Natural killer cell (primary cell): Measurements from ENCODE around the gene NUBP1. TPM values are rescaled to one million over a fixed set of nuclear protein-coding genes. Genes with fewer than 3 reads are reported as not detected.

Experiments used
- ATAC-seq, 3 donors: fragments of 150-1000 bp in 2 of 3; fragments of 200-7000 bp in 1 of 3; cut with Tn5 transposase; 1 replicate in 1 of 3; 2 replicates in 2 of 3; pipeline ENCODE4 v1.10.0; 2021; ENCODE audit warnings: mild to moderate bottlenecking in 2 of 3, moderate library complexity in 2 of 3
- DNase-seq, 2 donors: peaks; one replicate each; pipeline versions ENCODE4 v3.0.0 to v3.0.0-alpha.2; 2013 to 2021; ENCODE audit warnings: mixed read lengths in 1 of 2
- H3K27ac ChIP-seq: one replicate; pipeline ENCODE4 v1.5.1; 2013; ENCODE audit warnings: mild to moderate bottlenecking, low read length
- H3K27me3 ChIP-seq: one replicate; pipeline ENCODE4 v1.6.1; 2013; ENCODE audit warnings: low read length; ENCODE audit not compliant: control insufficient read depth, insufficient read depth
- H3K36me3 ChIP-seq: one replicate; pipeline ENCODE4 v1.6.1; 2013; ENCODE audit warnings: low read length; ENCODE audit not compliant: control insufficient read depth, insufficient read depth
- H3K4me1 ChIP-seq: one replicate; pipeline ENCODE4 v1.6.1; 2013; ENCODE audit warnings: low read length; ENCODE audit not compliant: control insufficient read depth, insufficient read depth
- H3K4me3 ChIP-seq: one replicate; pipeline ENCODE4 v1.5.1; 2013; ENCODE audit warnings: low read length
- H3K9me3 ChIP-seq: one replicate; pipeline ENCODE4 v1.6.1; 2013; ENCODE audit warnings: low read length; ENCODE audit not compliant: control insufficient read depth, insufficient read depth
- H3K27ac Mint-ChIP-seq, 2 donors: one replicate each; pipeline ENCODE4 v1.8.0; 2022; ENCODE audit warnings: mild to moderate bottlenecking in 2 of 2, mixed read lengths in 2 of 2, moderate library complexity in 1 of 2
- H3K27me3 Mint-ChIP-seq, 2 donors: one replicate each; pipeline ENCODE4 v1.8.0; 2022; ENCODE audit warnings: low read depth in 2 of 2, mixed read lengths in 2 of 2
- H3K36me3 Mint-ChIP-seq: one replicate; pipeline ENCODE4 v1.8.0; 2022; ENCODE audit warnings: mixed read lengths
- H3K4me1 Mint-ChIP-seq, 2 donors: one replicate each; pipeline ENCODE4 v1.8.0; 2022; ENCODE audit warnings: mixed read lengths in 2 of 2
- H3K4me3 Mint-ChIP-seq: one replicate; pipeline ENCODE4 v1.8.0; 2022; ENCODE audit warnings: mild to moderate bottlenecking, moderate library complexity, mixed read lengths
- H3K9me3 Mint-ChIP-seq, 2 donors: one replicate each; pipeline ENCODE4 v1.8.0; 2022; ENCODE audit warnings: mixed read lengths in 2 of 2
- CTCF ChIP-seq: fragments of 200-600 bp; IDR thresholded peaks from one replicate; pipeline ENCODE4 v1.8.0; 2022; ENCODE audit warnings: antibody characterized with exemption
- WGBS: methylation state at CpG from one replicate; pipeline ENCODE4 v1.1.7; 2013; ENCODE audit warnings: missing lambda C conversion rate; ENCODE audit not compliant: insufficient coverage; 5-methylcytosine and 5-hydroxymethylcytosine counted together
- intact Hi-C: fragments of 100-400 bp; cut with micrococcal nuclease; formaldehyde crosslinking; loops from one replicate; pipeline ENCODE4 v1.14.2; 2022
- total RNA-seq, 4 donors: library from RNA; stranded (reverse); fragments of 120-200 nt in 1 of 4; gene quantifications; one replicate each; pipeline versions ENCODE4 v1.2.3 to v1.2.4, GENCODE V29; 2013 to 2022

The NUBP1 gene
- total RNA-seq, 3 donors from 2014 or later (not counting 1 experiment from before 2014, with no cell fraction given), result 19.3 to 25.6 (median 20.5) TPM

DNA sequence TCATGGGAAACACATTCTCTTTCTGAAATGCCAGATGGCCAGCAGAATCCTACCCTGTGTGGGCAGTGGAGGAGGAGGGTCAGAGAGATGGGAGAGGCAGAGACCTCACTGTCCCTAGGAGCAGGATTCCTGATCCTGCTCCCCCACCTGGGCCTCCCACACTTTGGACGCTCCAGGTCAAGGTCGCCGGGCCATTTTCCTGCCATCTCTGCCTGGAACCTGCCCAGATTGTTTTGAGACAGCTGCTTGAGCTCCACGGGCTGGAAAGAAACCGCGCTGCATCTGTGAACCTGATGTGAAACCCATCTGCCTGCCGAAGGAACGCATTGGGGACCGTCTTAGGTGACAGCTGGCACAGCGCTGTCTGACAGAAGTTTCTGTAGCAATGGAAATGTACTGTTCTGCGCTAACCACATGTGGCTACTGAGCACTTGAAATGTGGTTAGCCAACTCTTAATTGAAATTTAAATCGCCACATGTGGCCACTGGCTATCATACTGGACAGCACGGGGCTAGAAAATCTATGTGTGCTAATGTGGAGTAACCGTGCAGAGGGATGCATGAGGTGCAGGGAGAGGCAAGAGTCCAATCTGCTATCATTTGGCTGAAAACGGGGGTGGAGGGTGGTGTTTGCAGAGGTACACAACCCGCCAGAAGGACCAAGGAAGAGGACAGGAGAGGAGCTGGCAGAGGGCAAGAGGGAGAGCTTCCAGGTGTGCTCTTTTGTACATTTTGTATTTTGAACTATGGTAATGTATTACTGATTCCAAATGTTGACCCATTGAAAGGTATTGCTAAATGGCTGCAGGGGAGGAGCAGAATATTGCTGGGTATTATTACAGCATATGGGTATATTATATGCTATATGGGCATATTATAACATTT is 15.4 kb upstream of the NUBP1 start:
- ATAC-seq, result no peak
- TF ChIP-seq CTCF, result no peak
- WGBS, result 75% methylated on average over 16 of the region's 16 CpGs

GRCh38 chr16:10729104-10730048 is 14.3 kb upstream of the NUBP1 start:
- no peaks in the 10 kb centered on the region for H3K4me1 ChIP-seq
- no peaks in the 10 kb centered on the region for H3K36me3 ChIP-seq
- WGBS, result 88% methylated on average over 19 of the region's 19 CpGs
- no peaks in the 10 kb centered on the region for H3K9me3 Mint-ChIP-seq
- no peaks in the 10 kb centered on the region for H3K27me3 ChIP-seq
- H3K27ac Mint-ChIP-seq, result no peak overlapping the region
- peaks cover 4 to 5% of the 10 kb centered on the region in 2 donors for H3K27me3 Mint-ChIP-seq
- DNase-seq (no peak), ATAC-seq (peak in 1 of 3 donors; percentile 32)
- H3K27ac ChIP-seq, result no peak overlapping the region
- no peaks in the 10 kb centered on the region for H3K4me1 Mint-ChIP-seq
- intact Hi-C loops, result no loop called here
- no peaks in the 10 kb centered on the region for H3K9me3 ChIP-seq
- no peak overlapping the region for H3K4me3 Mint-ChIP-seq
- TF ChIP-seq CTCF, result no peak
- H3K36me3 Mint-ChIP-seq, result no peaks in the 10 kb centered on the region
- H3K4me3 ChIP-seq, result no peak overlapping the region

More for the DNA sequence above, 15.4 kb upstream of the NUBP1 start:
- H3K36me3 ChIP-seq, result no peaks in the 10 kb centered on the region
- Mint-ChIP-seq H3K9me3 (no peaks in the 10 kb centered on the region), H3K4me3 (no peak overlapping the region), H3K4me1 (no peaks in the 10 kb centered on the region), H3K36me3 (no peaks in the 10 kb centered on the region), H3K27me3 (peaks cover 4 to 5% of the 10 kb centered on the region in 2 donors), H3K27ac (no peak overlapping the region)
- no peak overlapping the region for H3K27ac ChIP-seq
- no peaks in the 10 kb centered on the region for H3K9me3 ChIP-seq
- H3K4me1 ChIP-seq, result no peaks in the 10 kb centered on the region
- intact Hi-C loops, result no loop called here
- DNase-seq, result no peak
- no peaks in the 10 kb centered on the region for H3K27me3 ChIP-seq
- H3K4me3 ChIP-seq, result no peak overlapping the region

DNA sequence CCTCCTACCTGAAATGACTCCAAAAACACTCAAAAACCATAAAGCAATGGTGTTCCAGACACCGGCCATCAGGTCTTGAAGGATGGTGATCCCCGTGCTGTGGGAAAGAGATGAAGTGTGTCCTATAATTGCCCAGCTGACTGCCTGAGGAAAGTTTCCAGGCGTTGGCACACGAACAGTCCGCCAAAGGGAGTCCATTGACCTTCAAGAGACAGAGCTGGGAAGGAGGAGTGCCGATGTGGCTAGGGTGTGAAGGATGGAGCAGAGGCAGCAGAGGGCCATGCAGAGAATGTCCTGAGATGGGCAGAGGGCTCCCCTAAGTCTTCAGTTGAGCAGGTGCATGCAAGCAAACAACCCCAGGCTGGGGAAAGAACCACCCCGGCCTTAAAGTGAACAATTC is 11.9 kb upstream of the NUBP1 start:
- Mint-ChIP-seq H3K27ac (no peak overlapping the region), H3K4me1 (peaks cover under 1% of the 10 kb centered on the region in 2 donors), H3K9me3 (no peaks in the 10 kb centered on the region), H3K36me3 (no peaks in the 10 kb centered on the region), H3K4me3 (no peak overlapping the region), H3K27me3 (no peaks in the 10 kb centered on the region)
- Histone ChIP-seq H3K4me1 (no peaks in the 10 kb centered on the region), H3K4me3 (no peak overlapping the region), H3K9me3 (no peaks in the 10 kb centered on the region), H3K27me3 (no peaks in the 10 kb centered on the region), H3K36me3 (no peaks in the 10 kb centered on the region), H3K27ac (no peak overlapping the region)
- WGBS, result 94% methylated on average over 7 of the region's 7 CpGs
- ATAC-seq (no peak), DNase-seq (no peak)
- no peak for TF ChIP-seq CTCF
- intact Hi-C loops, result no loop called here
